Measurements from ENCODE around the gene ADAM19. TPM values are rescaled to one million over a fixed set of nuclear protein-coding genes. Genes with fewer than 3 reads are reported as not detected.
A peak's percentile ranks its signal among the peaks of the same experiment; 100 is the strongest.

Gene ADAM19
- polyA plus RNA-seq, 1 of the 3 experiments (the other 2 are of a cell fraction) = 46.9 TPM

- Histone ChIP-seq H3K4me1 (ENCODE audit: control insufficient read depth in 1 of 2, insufficient read depth in 2 of 2, low read depth in 1 of 2, low read length in 1 of 2) (peaks cover 17 to 44% of the 10 kb centered on the region in 2 experiments), H3K4me3 (ENCODE audit: low read depth in 2 of 2, low read length in 1 of 2) (no peak overlapping the region), H3K27ac (ENCODE audit: low read depth in 2 of 2, low read length in 1 of 2) (peak overlapping the region in 1 of 2 experiments; percentile 7; a peak in 1 of 4 replicates), H2AFZ (ENCODE audit: low read depth) (no peak overlapping the region), H3K4me2 (no peak overlapping the region), H3K79me2 (ENCODE audit: insufficient read depth) (peaks cover 95% of the 10 kb centered on the region), H4K20me1 (ENCODE audit: insufficient read depth) (peaks cover 49% of the 10 kb centered on the region), H3K36me3 (replicated peaks in 1 of 2; ENCODE audit: control insufficient read depth in 1 of 2, insufficient read depth in 2 of 2, low read length in 1 of 2) (peaks cover 0 to 46% of the 10 kb centered on the region in 2 experiments), H3K9me2 (no peaks in the 10 kb centered on the region), H3K9ac (no peak overlapping the region), H3F3A (replicated peaks; ENCODE audit: insufficient read depth) (peaks cover 31% of the 10 kb centered on the region), H3K27me3 (ENCODE audit: insufficient read depth) (no peaks in the 10 kb centered on the region), H3K9me3 (no peaks in the 10 kb centered on the region)
- ChIA-PET POLR2A (no interaction called here), CTCF (interaction anchor here (1.0 to 1.6 kb wide), 3 partner anchors 13 to 95 kb away, joined by 3 to 8 read pairs (median 4); partner anchors contain the start of gene NIPAL4)
- TF ChIP-seq NFIC (IDR thresholded peaks at IDR 0.05; ENCODE audit: borderline replicate concordance) (no peak), SIN3A (IDR thresholded peaks at IDR 0.05; ENCODE audit: borderline replicate concordance, low read depth, low read length) (no peak), JUND (IDR thresholded peaks at IDR 0.05) (no peak), GATA2 (CRISPR knock-in tag; IDR thresholded peaks at IDR 0.05) (peak; percentile 69), RAD21 (IDR thresholded peaks at IDR 0.05; ENCODE audit: low read length) (no peak), MEF2A (IDR thresholded peaks at IDR 0.05; ENCODE audit: borderline replicate concordance, low read depth) (no peak), CHD2 (IDR thresholded peaks at IDR 0.05; ENCODE audit: low read length, partially characterized antibody) (peak; percentile 40), RCOR1 (IDR thresholded peaks at IDR 0.05; ENCODE audit: low read length) (peak; percentile 96), TEAD4 (IDR thresholded peaks at IDR 0.05; ENCODE audit: borderline replicate concordance, insufficient read depth) (no peak), MXI1 (IDR thresholded peaks at IDR 0.05; ENCODE audit: low read depth, low read length) (peak; percentile 60; the same call in 1 of the 2 replicates), TCF12 (IDR thresholded peaks at IDR 0.05) (peak; percentile 9; the same call in 1 of the 2 replicates), FOSL2 (IDR thresholded peaks at IDR 0.05; ENCODE audit: borderline replicate concordance, low read depth) (no peak), MAX (IDR thresholded peaks at IDR 0.05; ENCODE audit: low read depth) (no peak), SMC3 (IDR thresholded peaks at IDR 0.05; ENCODE audit: low read depth, low read length) (no peak), EP300 (IDR thresholded peaks at IDR 0.05; ENCODE audit: borderline replicate concordance in 1 of 2, low read depth in 1 of 2, low read length in 1 of 2) (peak in 1 of 2 experiments; percentile 72; a peak in 1 of 4 replicates)
- peak; percentile 63 for DNase-seq
- 45% methylated on average over 4 of the region's 4 CpGs for WGBS (ENCODE audit: low lambda C conversion rate)
Measured at GRCh38 chr5:157555037-157555640, 20.4 kb downstream of the ADAM19 start.

- TF ChIP-seq TCF12 (IDR thresholded peaks at IDR 0.05) (no peak), SMC3 (IDR thresholded peaks at IDR 0.05; ENCODE audit: low read depth, low read length) (no peak), TEAD4 (IDR thresholded peaks at IDR 0.05; ENCODE audit: borderline replicate concordance, insufficient read depth) (no peak)
- Histone ChIP-seq H4K20me1 (ENCODE audit: insufficient read depth) (peaks cover 56% of the 10 kb centered on the region), H3K27ac (ENCODE audit: low read depth in 2 of 2, low read length in 1 of 2) (peak overlapping the region in 1 of 2 experiments; percentile 9; a peak in 1 of 4 replicates), H3K9me3 (no peaks in the 10 kb centered on the region), H3K79me2 (ENCODE audit: insufficient read depth) (peaks cover 96% of the 10 kb centered on the region), H3F3A (replicated peaks; ENCODE audit: insufficient read depth) (peaks cover 30% of the 10 kb centered on the region), H3K27me3 (ENCODE audit: insufficient read depth) (no peaks in the 10 kb centered on the region), H3K9ac (no peak overlapping the region), H3K36me3 (replicated peaks in 1 of 2; ENCODE audit: control insufficient read depth in 1 of 2, insufficient read depth in 2 of 2, low read length in 1 of 2) (peaks cover 0 to 43% of the 10 kb centered on the region in 2 experiments), H3K4me2 (0 out of 2 replicates have a peak overlapping the region, but pooled peaks have one; percentile 8), H3K4me1 (ENCODE audit: control insufficient read depth in 1 of 2, insufficient read depth in 2 of 2, low read depth in 1 of 2, low read length in 1 of 2) (peaks cover 17 to 48% of the 10 kb centered on the region in 2 experiments), H2AFZ (ENCODE audit: low read depth) (no peak overlapping the region), H3K9me2 (no peaks in the 10 kb centered on the region), H3K4me3 (ENCODE audit: low read depth in 2 of 2, low read length in 1 of 2) (no peak overlapping the region)
- ChIA-PET POLR2A (no interaction called here), CTCF (interaction anchor here (1.0 to 1.6 kb wide), 3 partner anchors 14 to 94 kb away, joined by 3 to 8 read pairs (median 4); partner anchors contain the start of gene NIPAL4)
- WGBS (ENCODE audit: low lambda C conversion rate) = 75% methylated on average over 10 of the region's 10 CpGs
- no peak for DNase-seq
Measured at GRCh38 chr5:157554179-157555036, 21.2 kb downstream of the ADAM19 start.

Measured in SK-N-SH (cell line).